A673 (cell line): ENCODE results near the gene KIRREL3.

Experiments
- EZH2 ChIP-seq: fragments of 200-600 bp; sonication (generic); IDR thresholded peaks from 2 replicates; pipeline ENCODE4 v1.6.1; 2017; ENCODE audit warnings: borderline replicate concordance, low read depth, mild to moderate bottlenecking, mixed read lengths, antibody characterized with exemption, low read length; ENCODE audit not compliant: poor library complexity, severe bottlenecking
- TF ChIP-seq, protein P1 (sequence below): fragments of 300-800, 200-600 bp; sonication (generic); conservative IDR thresholded peaks from 2 replicates; pipeline ENCODE4 v1.5.1; 2017; ENCODE audit warnings: low read depth, mild to moderate bottlenecking, antibody characterized with exemption, low read length, moderate library complexity, mixed read lengths

DNA sequence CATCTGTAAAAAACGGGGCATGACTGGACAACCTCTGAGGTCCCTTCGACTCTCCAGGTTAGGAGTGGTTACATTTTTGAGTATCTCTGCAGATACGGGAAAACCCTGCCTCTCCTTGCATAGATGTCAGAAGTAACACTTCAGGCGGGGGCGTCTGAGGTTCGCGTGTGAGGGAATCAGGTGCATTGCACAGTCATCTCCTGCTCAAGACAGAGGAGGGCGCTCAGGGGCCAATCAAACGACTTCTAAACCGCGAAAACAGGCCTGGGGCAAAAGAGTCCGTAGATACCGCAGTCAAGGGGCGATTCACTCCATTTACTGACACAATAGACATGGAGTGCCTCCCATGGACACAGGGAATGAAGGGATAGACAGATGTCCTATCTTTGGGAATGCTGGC, 31.7 kb downstream of the KIRREL3 start:
- TF ChIP-seq, protein P1, sequence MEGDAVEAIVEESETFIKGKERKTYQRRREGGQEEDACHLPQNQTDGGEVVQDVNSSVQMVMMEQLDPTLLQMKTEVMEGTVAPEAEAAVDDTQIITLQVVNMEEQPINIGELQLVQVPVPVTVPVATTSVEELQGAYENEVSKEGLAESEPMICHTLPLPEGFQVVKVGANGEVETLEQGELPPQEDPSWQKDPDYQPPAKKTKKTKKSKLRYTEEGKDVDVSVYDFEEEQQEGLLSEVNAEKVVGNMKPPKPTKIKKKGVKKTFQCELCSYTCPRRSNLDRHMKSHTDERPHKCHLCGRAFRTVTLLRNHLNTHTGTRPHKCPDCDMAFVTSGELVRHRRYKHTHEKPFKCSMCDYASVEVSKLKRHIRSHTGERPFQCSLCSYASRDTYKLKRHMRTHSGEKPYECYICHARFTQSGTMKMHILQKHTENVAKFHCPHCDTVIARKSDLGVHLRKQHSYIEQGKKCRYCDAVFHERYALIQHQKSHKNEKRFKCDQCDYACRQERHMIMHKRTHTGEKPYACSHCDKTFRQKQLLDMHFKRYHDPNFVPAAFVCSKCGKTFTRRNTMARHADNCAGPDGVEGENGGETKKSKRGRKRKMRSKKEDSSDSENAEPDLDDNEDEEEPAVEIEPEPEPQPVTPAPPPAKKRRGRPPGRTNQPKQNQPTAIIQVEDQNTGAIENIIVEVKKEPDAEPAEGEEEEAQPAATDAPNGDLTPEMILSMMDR: no peak
- no peak for TF ChIP-seq EZH2
